Peyer's patch (tissue), 4 donors: Measurements from ENCODE around the gene ADAM12.

ENCODE experiments used
- CTCF ChIP-seq, 6 experiments: fragments of 450-650 bp in 4 of 6; fragments of 200-600 bp in 2 of 6; sonication (generic) in 1 of 6; IDR thresholded peaks; one replicate each; pipeline ENCODE4 v1.5.1; 2017 to 2019; ENCODE audit warnings: antibody characterized with exemption in 6 of 6, mild to moderate bottlenecking in 3 of 6, moderate library complexity in 1 of 6
- POLR2A ChIP-seq, 2 donors: fragments of 450-650 bp; IDR thresholded peaks; one replicate each; pipeline ENCODE4 v1.5.1; 2017; ENCODE audit warnings: antibody characterized with exemption in 2 of 2, mild to moderate bottlenecking in 2 of 2, moderate library complexity in 2 of 2

DNA sequence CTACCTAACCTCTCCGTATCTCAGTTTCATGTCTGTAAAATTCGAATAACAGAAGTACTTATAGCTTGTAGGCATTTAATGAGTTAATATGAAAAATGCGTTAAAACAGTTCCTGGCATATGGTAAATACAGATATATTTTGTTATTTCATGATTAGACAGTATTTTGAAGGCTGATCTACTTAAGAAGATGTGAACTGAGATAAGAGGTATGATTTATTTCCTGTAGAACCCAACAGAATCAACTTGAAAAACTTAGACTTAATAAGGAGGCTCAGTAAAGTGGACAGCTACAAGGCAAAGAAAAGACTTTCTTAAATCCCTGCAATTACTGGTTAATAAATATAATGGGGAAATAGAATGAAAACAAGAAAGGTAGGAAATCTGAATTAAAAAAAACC, 388.6 kb downstream of the ADAM12 start:
- no peak for TF ChIP-seq CTCF (IDR thresholded peaks at IDR 0.05)
- TF ChIP-seq POLR2A (IDR thresholded peaks at IDR 0.05): no peak
